ENCODE measurements around the gene MAPRE3. TPM values are rescaled to one million over a fixed set of nuclear protein-coding genes. Genes with fewer than 3 reads are reported as not detected.

The MAPRE3 gene
- total and polyA plus RNA-seq, 9 of the 15 experiments (the other 6 are each of a cell fraction or from before 2014, with no cell fraction given), result 0.70 to 43.2 (median 12.6) TPM

DNA sequence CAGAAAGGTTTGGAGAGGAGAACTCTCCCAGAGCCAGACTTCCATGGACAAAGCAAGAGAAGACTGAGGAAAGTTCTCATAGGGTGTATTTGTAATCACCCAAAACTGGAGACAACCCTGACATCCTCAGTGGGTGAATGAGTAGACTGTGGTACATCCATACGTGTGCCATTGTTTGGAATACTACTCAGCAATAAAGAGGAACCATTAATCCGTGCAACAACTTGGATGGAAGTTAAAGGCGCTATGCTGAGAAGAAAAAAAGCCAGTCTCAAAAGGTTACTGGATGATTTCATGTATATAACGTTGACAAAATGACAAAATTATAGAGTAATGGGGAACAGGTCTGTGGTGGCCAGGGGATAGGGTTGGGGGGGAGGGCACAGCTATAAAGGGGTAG, 38.2 kb downstream of the MAPRE3 start (continued):
- TF ChIP-seq, protein P1, sequence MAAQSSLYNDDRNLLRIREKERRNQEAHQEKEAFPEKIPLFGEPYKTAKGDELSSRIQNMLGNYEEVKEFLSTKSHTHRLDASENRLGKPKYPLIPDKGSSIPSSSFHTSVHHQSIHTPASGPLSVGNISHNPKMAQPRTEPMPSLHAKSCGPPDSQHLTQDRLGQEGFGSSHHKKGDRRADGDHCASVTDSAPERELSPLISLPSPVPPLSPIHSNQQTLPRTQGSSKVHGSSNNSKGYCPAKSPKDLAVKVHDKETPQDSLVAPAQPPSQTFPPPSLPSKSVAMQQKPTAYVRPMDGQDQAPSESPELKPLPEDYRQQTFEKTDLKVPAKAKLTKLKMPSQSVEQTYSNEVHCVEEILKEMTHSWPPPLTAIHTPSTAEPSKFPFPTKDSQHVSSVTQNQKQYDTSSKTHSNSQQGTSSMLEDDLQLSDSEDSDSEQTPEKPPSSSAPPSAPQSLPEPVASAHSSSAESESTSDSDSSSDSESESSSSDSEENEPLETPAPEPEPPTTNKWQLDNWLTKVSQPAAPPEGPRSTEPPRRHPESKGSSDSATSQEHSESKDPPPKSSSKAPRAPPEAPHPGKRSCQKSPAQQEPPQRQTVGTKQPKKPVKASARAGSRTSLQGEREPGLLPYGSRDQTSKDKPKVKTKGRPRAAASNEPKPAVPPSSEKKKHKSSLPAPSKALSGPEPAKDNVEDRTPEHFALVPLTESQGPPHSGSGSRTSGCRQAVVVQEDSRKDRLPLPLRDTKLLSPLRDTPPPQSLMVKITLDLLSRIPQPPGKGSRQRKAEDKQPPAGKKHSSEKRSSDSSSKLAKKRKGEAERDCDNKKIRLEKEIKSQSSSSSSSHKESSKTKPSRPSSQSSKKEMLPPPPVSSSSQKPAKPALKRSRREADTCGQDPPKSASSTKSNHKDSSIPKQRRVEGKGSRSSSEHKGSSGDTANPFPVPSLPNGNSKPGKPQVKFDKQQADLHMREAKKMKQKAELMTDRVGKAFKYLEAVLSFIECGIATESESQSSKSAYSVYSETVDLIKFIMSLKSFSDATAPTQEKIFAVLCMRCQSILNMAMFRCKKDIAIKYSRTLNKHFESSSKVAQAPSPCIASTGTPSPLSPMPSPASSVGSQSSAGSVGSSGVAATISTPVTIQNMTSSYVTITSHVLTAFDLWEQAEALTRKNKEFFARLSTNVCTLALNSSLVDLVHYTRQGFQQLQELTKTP (IDR thresholded peaks at IDR 0.05; ENCODE audit: low read depth in 1 of 2, partially characterized antibody in 2 of 2), result no peak
- no peak for TF ChIP-seq FOS (IDR thresholded peaks at IDR 0.05; ENCODE audit: extremely low read depth, insufficient read length)
- 0 out of 4 replicates have a peak, but pooled peaks of 1 of the 2 experiments have one; percentile 54 for TF ChIP-seq MAZ (CRISPR knock-in tag; conservative IDR thresholded peaks at IDR 0.05 in 1 of 2, IDR thresholded peaks at IDR 0.05 in 1 of 2)

DNA sequence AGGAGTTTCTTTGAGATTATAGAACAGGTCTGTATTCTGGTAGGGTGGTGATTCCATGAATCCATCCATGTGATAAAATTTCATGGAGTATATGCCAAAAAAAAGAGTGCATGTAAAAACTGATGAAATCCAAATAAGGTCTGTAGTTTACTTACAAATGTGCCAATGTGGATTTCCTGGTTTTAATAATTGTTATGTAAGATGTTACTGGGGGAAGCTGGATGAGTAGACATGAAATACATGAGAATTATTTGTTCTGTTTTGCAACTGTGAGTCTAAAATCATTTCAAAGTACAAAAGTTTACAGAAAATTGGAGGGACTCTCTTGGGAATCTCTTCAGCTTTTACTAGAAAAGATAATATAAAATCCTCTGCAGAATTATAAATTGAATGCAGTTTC, 38.6 kb downstream of the MAPRE3 start:
- POLR2A ChIA-PET, result interaction anchor here (0.6 to 1.2 kb wide), 9 partner anchors 11 to 1855 kb away, joined by 3 to 7 read pairs (median 4); no protein-coding TSS in a partner anchor
- in situ Hi-C loops (cut with MboI), result no loop called here
- Histone ChIP-seq H3K9me1 (ENCODE audit: control insufficient read depth, insufficient read depth, low read length) (no peaks in the 10 kb centered on the region), H3K27me3 (ENCODE audit: control insufficient read depth in 2 of 2, insufficient read depth in 2 of 2, low read length in 2 of 2) (no peaks in the 10 kb centered on the region), H3K79me2 (ENCODE audit: control insufficient read depth, insufficient read depth, low read length) (peaks cover 67% of the 10 kb centered on the region), H3K27ac (ENCODE audit: extremely low read depth, low read depth, low read length) (no peak overlapping the region), H3K4me3 (no peak overlapping the region), H3K9ac (ENCODE audit: insufficient read depth in 1 of 2, low read depth in 2 of 2, low read length in 2 of 2) (no peak overlapping the region), H4K20me1 (replicated peaks; ENCODE audit: control insufficient read depth, insufficient read depth, low read length) (no peaks in the 10 kb centered on the region), H3K4me2 (ENCODE audit: insufficient read depth, low read length) (no peak overlapping the region), H3K4me1 (replicated peaks in 1 of 2; ENCODE audit: control insufficient read depth in 2 of 2, insufficient read depth in 2 of 2, low read length in 2 of 2) (peaks cover 35 to 90% of the 10 kb centered on the region in 2 experiments), H3K36me3 (ENCODE audit: control insufficient read depth, insufficient read depth, low read length) (peaks cover 3% of the 10 kb centered on the region; the same call in 1 of the 3 replicates), H2AFZ (ENCODE audit: low read depth, low read length) (no peak overlapping the region), H3K9me3 (replicated peaks; ENCODE audit: control insufficient read depth, insufficient read depth, low read depth, low read length) (no peaks in the 10 kb centered on the region)
- TF ChIP-seq ZNF12 (CRISPR knock-in tag; IDR thresholded peaks at IDR 0.05), result no peak
- no peak for TF ChIP-seq MEF2D (tag; conservative IDR thresholded peaks at IDR 0.05; ENCODE audit: low read depth)
- TF ChIP-seq SRSF9 (IDR thresholded peaks at IDR 0.05; ENCODE audit: borderline replicate concordance, low read depth, low read length), result no peak
- TF ChIP-seq PHTF2 (CRISPR knock-in tag; IDR thresholded peaks at IDR 0.05), result no peak
- TF ChIP-seq ZNF274 (IDR thresholded peaks at IDR 0.05; ENCODE audit: borderline replicate concordance, low read depth, low read length), result no peak
- TF ChIP-seq BCL6 (CRISPR knock-in tag; IDR thresholded peaks at IDR 0.05), result no peak
- TF ChIP-seq CBFA2T2 (conservative IDR thresholded peaks at IDR 0.05), result no peak
- no peak for TF ChIP-seq HDGF (IDR thresholded peaks at IDR 0.05)
- intact Hi-C loops (cut with micrococcal nuclease), result no loop called here
- BruUV-seq (replicated peaks), result no TSS peak
- ATAC-seq, result no peak
- CTCF ChIA-PET (ENCODE audit: low intra/inter-chr PET ratio), result no interaction called here
- no peak for DNase-seq (ENCODE audit: extremely low read depth in 1 of 4, low spot score in 3 of 4)
- no peak for FAIRE-seq

All from K562 (cell line).